H1 (cell line): ENCODE results near the gene DGKD. TPM values are rescaled to one million over a fixed set of nuclear protein-coding genes. Genes with fewer than 3 reads are reported as not detected.

ENCODE experiments used
- CTCF ChIA-PET: fragments of 300-600 bp; sonication (Branson Sonifier 250); formaldehyde crosslinking; loops from one replicate; lab custom pipeline; 2021; ENCODE audit not compliant: partially characterized antibody; lab: Charles Lee
- POLR2A ChIA-PET: fragments of 300-600 bp; sonication (Branson Sonifier 250); formaldehyde crosslinking; loops from one replicate; lab custom pipeline; 2021; ENCODE audit warnings: inconsistent platforms; ENCODE audit not compliant: partially characterized antibody; lab: Charles Lee
- DNase-seq, 2 experiments: peaks; one replicate each; pipeline versions ENCODE4 v3.0.0 to v3.0.0-alpha.2; 2010 to 2022; ENCODE audit warnings: low spot score in 2 of 2, low read depth in 1 of 2, mixed read lengths in 1 of 2
- FAIRE-seq: peaks from 2 replicates; lab custom pipeline; 2011; peaks lifted over from hg19 to GRCh38; lab: Jason Lieb, UNC
- H2AFZ ChIP-seq: 2 replicates; pipeline ENCODE4 v1.8.1; 2012; ENCODE audit warnings: low read length, inconsistent platforms
- H2AK5ac ChIP-seq: 2 replicates; pipeline ENCODE4 v1.6.1; 2013; ENCODE audit warnings: low read depth, low read length
- H2BK120ac ChIP-seq: replicated peaks from 2 replicates; pipeline ENCODE3; 2013; ENCODE audit warnings: low read depth, low read length, inconsistent platforms
- H2BK12ac ChIP-seq: 2 replicates; pipeline ENCODE4 v1.6.1; 2013; ENCODE audit warnings: low read depth, low read length
- H2BK15ac ChIP-seq: 2 replicates; pipeline ENCODE4 v1.6.1; 2013; ENCODE audit warnings: low read length
- H2BK20ac ChIP-seq: 2 replicates; pipeline ENCODE4 v1.6.1; 2013; ENCODE audit warnings: low read length
- H2BK5ac ChIP-seq: 2 replicates; pipeline ENCODE4 v1.6.1; 2013; ENCODE audit warnings: low read depth, low read length
- H3K14ac ChIP-seq: 2 replicates; pipeline ENCODE4 v1.6.1; 2013; ENCODE audit warnings: inconsistent platforms; ENCODE audit not compliant: insufficient read length
- H3K18ac ChIP-seq: 2 replicates; pipeline ENCODE4 v1.6.1; 2013; ENCODE audit warnings: low read length; ENCODE audit errors: extremely low read depth
- H3K23ac ChIP-seq: 2 replicates; pipeline ENCODE4 v1.6.1; 2013; ENCODE audit warnings: inconsistent platforms; ENCODE audit not compliant: insufficient read length
- H3K23me2 ChIP-seq: 2 replicates; pipeline ENCODE4 v1.6.1; 2013; ENCODE audit warnings: low read depth, low read length
- H3K27ac ChIP-seq: 2 replicates; pipeline ENCODE4 v1.6.1; 2011; ENCODE audit warnings: low read depth, low read length, inconsistent platforms
- H3K27me3 ChIP-seq, 4 experiments: replicated peaks in 1 of 4; 1 replicate in 1 of 4; 2 replicates in 3 of 4; pipeline versions ENCODE4 v1.6.1 to v1.8.1; 2011 to 2013; ENCODE audit warnings: low read length in 3 of 4, mild to moderate bottlenecking in 3 of 4, inconsistent platforms in 2 of 4, mixed read lengths in 2 of 4, moderate library complexity in 1 of 4; ENCODE audit not compliant: control insufficient read depth in 3 of 4, insufficient read depth in 3 of 4; ENCODE audit errors: extremely low read depth in 1 of 4
- H3K36me3 ChIP-seq, 4 experiments: 2 replicates each; pipeline versions ENCODE4 v1.6.1 to v1.8.1; 2011 to 2013; ENCODE audit warnings: mild to moderate bottlenecking in 4 of 4, low read length in 3 of 4, moderate library complexity in 2 of 4, control low read depth in 1 of 4, inconsistent platforms in 1 of 4; ENCODE audit not compliant: insufficient read depth in 4 of 4, control insufficient read depth in 2 of 4
- H3K4ac ChIP-seq: replicated peaks from 2 replicates; pipeline ENCODE3; 2013; ENCODE audit warnings: low read length, low read depth, mixed read lengths, inconsistent platforms; ENCODE audit not compliant: insufficient read length
- H3K4me1 ChIP-seq, 4 experiments: replicated peaks in 1 of 4; 1 replicate in 1 of 4; 2 replicates in 3 of 4; pipeline versions ENCODE4 v1.6.1 to v1.8.1; 2011 to 2013; ENCODE audit warnings: low read length in 3 of 4, inconsistent platforms in 2 of 4, mixed read lengths in 1 of 4; ENCODE audit not compliant: insufficient read depth in 4 of 4, control insufficient read depth in 3 of 4
- H3K4me2 ChIP-seq, 2 experiments: 2 replicates each; pipeline versions ENCODE4 v1.6.1 to v1.8.1; 2011 to 2013; ENCODE audit warnings: low read depth in 2 of 2, low read length in 2 of 2, control low read depth in 1 of 2, inconsistent platforms in 1 of 2, mild to moderate bottlenecking in 1 of 2; ENCODE audit not compliant: insufficient read depth in 1 of 2
- H3K4me3 ChIP-seq, 4 experiments: fragments of 200-600, 300-600 bp in 1 of 4; sonication (generic), shearing (Covaris generic), sonication (Bioruptor Twin) in 1 of 4; 2 replicates each; pipeline versions ENCODE4 v1.5.1 to v1.8.1; 2011 to 2016; ENCODE audit warnings: low read length in 4 of 4, low read depth in 3 of 4, control low read depth in 2 of 4, inconsistent platforms in 2 of 4, mild to moderate bottlenecking in 2 of 4, mixed read lengths in 1 of 4, moderate library complexity in 1 of 4; ENCODE audit not compliant: insufficient read depth in 2 of 4; ENCODE audit errors: extremely low read depth in 1 of 4
- H3K56ac ChIP-seq: replicated peaks from 2 replicates; pipeline ENCODE3; 2013; ENCODE audit warnings: low read depth, mild to moderate bottlenecking, mixed read lengths, low read length, inconsistent platforms; ENCODE audit not compliant: insufficient read length
- H3K79me1 ChIP-seq: 2 replicates; pipeline ENCODE4 v1.6.1; 2013; ENCODE audit warnings: low read depth, low read length, control low read depth
- H3K79me2 ChIP-seq, 2 experiments: 2 replicates each; pipeline versions ENCODE4 v1.6.1 to v1.8.1; 2012 to 2013; ENCODE audit warnings: low read length in 2 of 2, mild to moderate bottlenecking in 2 of 2, inconsistent platforms in 1 of 2; ENCODE audit not compliant: insufficient read depth in 2 of 2, control insufficient read depth in 1 of 2
- H3K9ac ChIP-seq, 4 experiments: replicated peaks in 1 of 4; 1 replicate in 1 of 4; 2 replicates in 3 of 4; pipeline versions ENCODE4 v1.6.1 to v1.8.1; 2011 to 2013; ENCODE audit warnings: low read depth in 3 of 4, low read length in 3 of 4, control low read depth in 2 of 4, mild to moderate bottlenecking in 2 of 4, moderate library complexity in 2 of 4, inconsistent platforms in 1 of 4; ENCODE audit errors: extremely low read depth in 1 of 4
- H3K9me3 ChIP-seq, 2 experiments: 2 replicates each; pipeline versions ENCODE4 v1.6.1 to v1.8.1; 2012 to 2013; ENCODE audit warnings: mild to moderate bottlenecking in 2 of 2, moderate library complexity in 2 of 2, control low read depth in 1 of 2, inconsistent platforms in 1 of 2, low read depth in 1 of 2, low read length in 1 of 2, mixed read lengths in 1 of 2; ENCODE audit not compliant: insufficient read depth in 2 of 2
- H4K20me1 ChIP-seq, 2 experiments: replicated peaks in 1 of 2; 2 replicates each; pipeline versions ENCODE3 to v1.8.1; 2011 to 2013; ENCODE audit warnings: inconsistent platforms in 2 of 2, low read length in 2 of 2, mild to moderate bottlenecking in 1 of 2; ENCODE audit not compliant: insufficient read depth in 2 of 2, control insufficient read depth in 1 of 2
- H4K5ac ChIP-seq: 2 replicates; pipeline ENCODE4 v1.6.1; 2013; ENCODE audit warnings: low read length, low read depth, mixed read lengths, inconsistent platforms; ENCODE audit not compliant: insufficient read length
- H4K8ac ChIP-seq: 2 replicates; pipeline ENCODE4 v1.8.0; 2013; ENCODE audit warnings: mild to moderate bottlenecking, moderate library complexity, low read length, inconsistent platforms; ENCODE audit not compliant: insufficient read depth; ENCODE audit errors: extremely low read depth
- H4K91ac ChIP-seq: replicated peaks from 2 replicates; pipeline ENCODE3; 2013; ENCODE audit warnings: low read length, mixed read lengths, inconsistent platforms; ENCODE audit not compliant: insufficient read length
- BACH1 ChIP-seq: IDR thresholded peaks from 2 replicates; pipeline ENCODE4 v1.6.1; 2012; ENCODE audit warnings: low read length, improper control_type of control experiment
- BRCA1 ChIP-seq: IDR thresholded peaks from 2 replicates; pipeline ENCODE4 v1.6.1; 2012; ENCODE audit warnings: low read depth, low read length, improper control_type of control experiment
- KDM1A ChIP-seq: fragments of 200-600, 300-600 bp; sonication (generic); IDR thresholded peaks from 2 replicates; pipeline ENCODE4 v1.7.1; 2016; ENCODE audit warnings: mild to moderate bottlenecking, low read length, borderline replicate concordance
- POLR2A ChIP-seq, 2 experiments: IDR thresholded peaks; 1 replicate in 1 of 2; 2 replicates in 1 of 2; pipeline ENCODE4 v1.6.1; 2011; ENCODE audit warnings: low read depth in 2 of 2, low read length in 2 of 2, mild to moderate bottlenecking in 2 of 2; ENCODE audit errors: control extremely low read depth in 1 of 2
- RAD21 ChIP-seq, 2 experiments: IDR thresholded peaks in 1 of 2; conservative IDR thresholded peaks in 1 of 2; 2 replicates each; pipeline ENCODE4 v1.6.1; 2011; ENCODE audit warnings: low read depth in 2 of 2, low read length in 2 of 2, improper control_type of control experiment in 1 of 2, inconsistent platforms in 1 of 2, mild to moderate bottlenecking in 1 of 2, moderate library complexity in 1 of 2
- RBBP5 ChIP-seq: IDR thresholded peaks from 2 replicates; pipeline ENCODE4 v1.7.1; 2012; ENCODE audit warnings: low read depth, mild to moderate bottlenecking, inconsistent platforms, low read length, moderate library complexity, borderline replicate concordance
- SP1 ChIP-seq: IDR thresholded peaks from 2 replicates; pipeline ENCODE4 v1.6.1; 2011; ENCODE audit warnings: low read depth, low read length
- SP4 ChIP-seq: IDR thresholded peaks from 2 replicates; pipeline ENCODE4 v1.6.1; 2012; ENCODE audit warnings: low read length, inconsistent platforms
- ZNF274 ChIP-seq: IDR thresholded peaks from 2 replicates; pipeline ENCODE4 v1.7.0; 2012; ENCODE audit warnings: low read length, borderline replicate concordance; ENCODE audit errors: extremely low read depth
- WGBS, 2 experiments: shearing (Covaris generic) in 1 of 2; methylation state at CpG; one replicate each; pipeline versions ENCODE4 v1.1.6 to v1.1.7; 2013 to 2015; ENCODE audit warnings: low lambda C conversion rate in 2 of 2, mixed read lengths in 2 of 2, inconsistent platforms in 1 of 2, low coverage in 1 of 2, missing lambda C conversion rate in 1 of 2; ENCODE audit not compliant: insufficient replicate concordance in 2 of 2, insufficient coverage in 1 of 2, insufficient read length in 1 of 2; ENCODE audit errors: extremely low coverage in 1 of 2, missing lambda C conversion rate in 1 of 2; 5-methylcytosine and 5-hydroxymethylcytosine counted together
- polyA plus RNA-seq, 7 experiments: library from polyadenylated mRNA; depleted of rRNA in 3 of 7; stranded (reverse) in 5 of 7; unstranded in 2 of 7; fragments of >200 nt in 5 of 7; fragments of 200-250 nt in 2 of 7; gene quantifications; 1 replicate in 5 of 7; 2 replicates in 1 of 7; 4 replicates in 1 of 7; pipeline versions ENCODE4 v1.2.1 to v1.2.3, GENCODE V29; 2011 to 2013; ENCODE audit warnings: missing spikeins in 2 of 7, mixed read lengths in 2 of 7
- total RNA-seq: library from RNA; stranded (reverse); fragmentation: NEBNext Ultra II Directional; extraction: Animal tissue kit (Norgen Biotek cat#: 25700); gene quantifications from 2 replicates; pipeline ENCODE4 v1.2.1, GENCODE V29; 2021
- TF ChIP-seq, protein P1 (sequence below), 3 experiments: IDR thresholded peaks; 1 replicate in 2 of 3; 2 replicates in 1 of 3; pipeline versions ENCODE4 v1.5.1 to v1.6.1; 2011; ENCODE audit warnings: low read length in 3 of 3, mild to moderate bottlenecking in 3 of 3, inconsistent platforms in 2 of 3, low read depth in 1 of 3, moderate library complexity in 1 of 3; ENCODE audit not compliant: insufficient read depth in 1 of 3; ENCODE audit errors: control extremely low read depth in 1 of 3
- TF ChIP-seq, protein P2 (sequence below): IDR thresholded peaks from 2 replicates; pipeline ENCODE4 v1.6.1; 2012; ENCODE audit warnings: inconsistent platforms

DGKD gene
- total and polyA plus RNA-seq, 2 of the 8 experiments (the other 6 are each of a cell fraction or from before 2014, with no cell fraction given), result 7.7 to 30.9 TPM

GRCh38 chr2:233387225-233387624 is 32.9 kb downstream of the DGKD start:
- no peaks in the 10 kb centered on the region for H3K9me3 ChIP-seq
- no peak overlapping the region for H2AK5ac ChIP-seq
- H2BK120ac ChIP-seq, result no peak overlapping the region
- no peak overlapping the region for H2AFZ ChIP-seq
- H3K56ac ChIP-seq, result no peak overlapping the region
- no peak overlapping the region for H2BK12ac ChIP-seq
- H2BK15ac ChIP-seq, result no peak overlapping the region
- no peak overlapping the region for H3K4ac ChIP-seq
- peak in 1 of 2 experiments; percentile 33 for DNase-seq
- H2BK20ac ChIP-seq, result no peak overlapping the region
- TF ChIP-seq ZNF274 (no peak), SP1 (no peak), BACH1 (no peak), BRCA1 (no peak), RAD21 (IDR thresholded peaks at IDR 0.05 in 1 of 2, conservative IDR thresholded peaks at IDR 0.05 in 1 of 2; ENCODE audit: low read depth in 2 of 2, low read length in 2 of 2) (no peak), RBBP5 (no peak), KDM1A (no peak), SP4 (no peak), POLR2A (IDR thresholded peaks at IDR 0.05; ENCODE audit: control extremely low read depth in 1 of 2, low read depth in 2 of 2, low read length in 2 of 2) (no peak)
- TF ChIP-seq, protein P1, sequence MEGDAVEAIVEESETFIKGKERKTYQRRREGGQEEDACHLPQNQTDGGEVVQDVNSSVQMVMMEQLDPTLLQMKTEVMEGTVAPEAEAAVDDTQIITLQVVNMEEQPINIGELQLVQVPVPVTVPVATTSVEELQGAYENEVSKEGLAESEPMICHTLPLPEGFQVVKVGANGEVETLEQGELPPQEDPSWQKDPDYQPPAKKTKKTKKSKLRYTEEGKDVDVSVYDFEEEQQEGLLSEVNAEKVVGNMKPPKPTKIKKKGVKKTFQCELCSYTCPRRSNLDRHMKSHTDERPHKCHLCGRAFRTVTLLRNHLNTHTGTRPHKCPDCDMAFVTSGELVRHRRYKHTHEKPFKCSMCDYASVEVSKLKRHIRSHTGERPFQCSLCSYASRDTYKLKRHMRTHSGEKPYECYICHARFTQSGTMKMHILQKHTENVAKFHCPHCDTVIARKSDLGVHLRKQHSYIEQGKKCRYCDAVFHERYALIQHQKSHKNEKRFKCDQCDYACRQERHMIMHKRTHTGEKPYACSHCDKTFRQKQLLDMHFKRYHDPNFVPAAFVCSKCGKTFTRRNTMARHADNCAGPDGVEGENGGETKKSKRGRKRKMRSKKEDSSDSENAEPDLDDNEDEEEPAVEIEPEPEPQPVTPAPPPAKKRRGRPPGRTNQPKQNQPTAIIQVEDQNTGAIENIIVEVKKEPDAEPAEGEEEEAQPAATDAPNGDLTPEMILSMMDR (IDR thresholded peaks at IDR 0.05; ENCODE audit: control extremely low read depth in 1 of 3, insufficient read depth in 1 of 3, low read depth in 1 of 3, low read length in 3 of 3), result no peak
- TF ChIP-seq, protein P2, sequence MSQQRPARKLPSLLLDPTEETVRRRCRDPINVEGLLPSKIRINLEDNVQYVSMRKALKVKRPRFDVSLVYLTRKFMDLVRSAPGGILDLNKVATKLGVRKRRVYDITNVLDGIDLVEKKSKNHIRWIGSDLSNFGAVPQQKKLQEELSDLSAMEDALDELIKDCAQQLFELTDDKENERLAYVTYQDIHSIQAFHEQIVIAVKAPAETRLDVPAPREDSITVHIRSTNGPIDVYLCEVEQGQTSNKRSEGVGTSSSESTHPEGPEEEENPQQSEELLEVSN, result no peak
- TF ChIP-seq, all 59 proteins: peak for 0
- H3K18ac ChIP-seq, result no peak overlapping the region
- H3K27me3 ChIP-seq, result no peaks in the 10 kb centered on the region
- peaks cover 3 to 6% of the 10 kb centered on the region in 2 experiments for H4K20me1 ChIP-seq
- ChIA-PET POLR2A (interaction anchor here (0.6 to 0.9 kb wide), 2 partner anchors 12 to 44 kb away, joined by 3 read pairs; no protein-coding TSS in a partner anchor), CTCF (interaction anchor here (0.8 to 1.3 kb wide), 3 partner anchors 8 to 10 kb away, joined by 3 to 5 read pairs (median 4); no protein-coding TSS in a partner anchor)
- H3K4me3 ChIP-seq, result no peak overlapping the region
- no peak overlapping the region for H3K14ac ChIP-seq
- no peak overlapping the region; the same call in 1 of the 2 replicates for H4K8ac ChIP-seq
- H4K5ac ChIP-seq, result no peak overlapping the region
- no peak overlapping the region for H2BK5ac ChIP-seq
- H3K9ac ChIP-seq, result no peak overlapping the region
- H3K36me3 ChIP-seq, result no peaks in the 10 kb centered on the region
- WGBS, 2 experiments, result 91% methylated on average over 13 of the region's 13 CpGs; no CpG with 5 or more reads in 1 of the 2 experiments
- H3K23me2 ChIP-seq, result 0 out of 2 replicates have a peak, but pooled peaks cover 3% of the 10 kb centered on the region
- no peak overlapping the region for H3K27ac ChIP-seq
- no peak overlapping the region for H3K4me2 ChIP-seq
- no peak for FAIRE-seq
- peaks cover 0 to 12% (median 5%) of the 10 kb centered on the region in 4 experiments; a peak in 4 of 7 replicates for H3K4me1 ChIP-seq
- peaks cover 14% of the 10 kb centered on the region for H3K79me1 ChIP-seq
- H3K23ac ChIP-seq, result no peak overlapping the region
- no peak overlapping the region for H4K91ac ChIP-seq
- peaks cover 0 to 8% of the 10 kb centered on the region in 2 experiments; a peak in 2 of 4 replicates for H3K79me2 ChIP-seq
